Liver (tissue), 9 donors: ENCODE measurements around the gene TIPIN. TPM values are rescaled to one million over a fixed set of nuclear protein-coding genes. Genes with fewer than 3 reads are reported as not detected.
"Not testable (repeated sequence)": the region's sequence is repeated elsewhere in the genome, so short reads cannot be mapped to it uniquely, and the experiment has no call there.

Source experiments
- DNase-seq: peaks from one replicate; pipeline ENCODE4 v3.0.0-alpha.2; 2017; ENCODE audit warnings: low spot score
- H3K27ac ChIP-seq, 2 donors: one replicate each; pipeline ENCODE4 v1.7.0; 2013; ENCODE audit warnings: inconsistent platforms in 2 of 2, low read length in 2 of 2, control low read depth in 1 of 2, low read depth in 1 of 2, mild to moderate bottlenecking in 1 of 2
- H3K27me3 ChIP-seq, 4 donors: one replicate each; pipeline versions ENCODE4 v1.6.1 to v1.7.0; 2013; ENCODE audit warnings: low read length in 3 of 4, inconsistent platforms in 1 of 4, mild to moderate bottlenecking in 1 of 4, moderate library complexity in 1 of 4; ENCODE audit not compliant: control insufficient read depth in 4 of 4, insufficient read depth in 4 of 4
- H3K36me3 ChIP-seq, 4 donors: one replicate each; pipeline versions ENCODE4 v1.6.1 to v1.7.0; 2013; ENCODE audit warnings: low read length in 3 of 4, mild to moderate bottlenecking in 3 of 4, low read depth in 1 of 4, moderate library complexity in 1 of 4; ENCODE audit not compliant: control insufficient read depth in 4 of 4, insufficient read depth in 3 of 4
- H3K4me1 ChIP-seq, 4 donors: one replicate each; pipeline versions ENCODE4 v1.6.1 to v1.7.0; 2013; ENCODE audit warnings: low read length in 3 of 4, mild to moderate bottlenecking in 3 of 4, moderate library complexity in 1 of 4; ENCODE audit not compliant: control insufficient read depth in 4 of 4, insufficient read depth in 4 of 4
- H3K4me3 ChIP-seq, 3 donors: one replicate each; pipeline versions ENCODE4 v1.6.1 to v1.7.0; 2013; ENCODE audit warnings: low read length in 3 of 3, control low read depth in 1 of 3, low read depth in 1 of 3, mild to moderate bottlenecking in 1 of 3
- H3K9ac ChIP-seq, 2 donors: one replicate each; pipeline ENCODE4 v1.7.0; 2013; ENCODE audit warnings: low read length in 2 of 2, mild to moderate bottlenecking in 2 of 2, moderate library complexity in 2 of 2, control low read depth in 1 of 2, low read depth in 1 of 2
- H3K9me3 ChIP-seq, 4 donors: one replicate each; pipeline versions ENCODE4 v1.6.1 to v1.7.0; 2013; ENCODE audit warnings: low read length in 3 of 4; ENCODE audit not compliant: control insufficient read depth in 4 of 4
- EGR1 ChIP-seq, 2 donors: IDR thresholded peaks; 2 replicates each; pipeline ENCODE4 v1.6.1; 2016 to 2018; ENCODE audit warnings: antibody characterized with exemption in 2 of 2, low read depth in 2 of 2
- FOXA1 ChIP-seq: IDR thresholded peaks from 2 replicates; pipeline ENCODE4 v1.6.1; 2016; ENCODE audit warnings: antibody characterized with exemption
- FOXA2 ChIP-seq: IDR thresholded peaks from 2 replicates; pipeline ENCODE4 v1.6.1; 2016; ENCODE audit warnings: antibody characterized with exemption
- GABPA ChIP-seq, 2 donors: IDR thresholded peaks in 1 of 2; conservative IDR thresholded peaks in 1 of 2; 2 replicates each; pipeline ENCODE4 v1.6.1; 2016; ENCODE audit warnings: antibody characterized with exemption in 2 of 2, mild to moderate bottlenecking in 1 of 2, moderate library complexity in 1 of 2
- HNF4A ChIP-seq, 2 donors: conservative IDR thresholded peaks; 2 replicates each; pipeline ENCODE4 v1.6.1; 2016; ENCODE audit warnings: antibody characterized with exemption in 2 of 2, mild to moderate bottlenecking in 2 of 2
- HNF4G ChIP-seq: IDR thresholded peaks from 2 replicates; pipeline ENCODE4 v1.6.1; 2016; ENCODE audit warnings: antibody characterized with exemption
- JUND ChIP-seq, 2 donors: IDR thresholded peaks; 2 replicates each; pipeline ENCODE4 v1.6.1; 2016; ENCODE audit warnings: antibody characterized with exemption in 2 of 2
- NR2F2 ChIP-seq: IDR thresholded peaks from 2 replicates; pipeline ENCODE4 v1.6.1; 2016; ENCODE audit warnings: antibody characterized with exemption
- RAD21 ChIP-seq, 2 donors: IDR thresholded peaks; 2 replicates each; pipeline ENCODE4 v1.6.1; 2016; ENCODE audit warnings: antibody characterized with exemption in 2 of 2, mild to moderate bottlenecking in 2 of 2
- RXRA ChIP-seq, 2 donors: IDR thresholded peaks; 2 replicates each; pipeline ENCODE4 v1.6.1; 2017 to 2018; ENCODE audit warnings: antibody characterized with exemption in 2 of 2, mild to moderate bottlenecking in 1 of 2
- SP1 ChIP-seq: IDR thresholded peaks from 2 replicates; pipeline ENCODE4 v1.6.1; 2018; ENCODE audit warnings: antibody characterized with exemption, mild to moderate bottlenecking
- TAF1 ChIP-seq: conservative IDR thresholded peaks from 2 replicates; pipeline ENCODE4 v1.6.1; 2016; ENCODE audit warnings: antibody characterized with exemption, mild to moderate bottlenecking
- YY1 ChIP-seq: IDR thresholded peaks from 2 replicates; pipeline ENCODE4 v1.6.1; 2016; ENCODE audit warnings: antibody characterized with exemption, mild to moderate bottlenecking
- WGBS: extraction: QIAGEN DNeasy Blood & Tissue Kit; methylation state at CpG from one replicate; pipeline ENCODE4 v1.1.7; 2013; 5-methylcytosine and 5-hydroxymethylcytosine counted together
- polyA plus RNA-seq, 2 donors: library from polyadenylated mRNA; stranded (reverse) in 1 of 2; unstranded in 1 of 2; fragments of 200-250 nt in 1 of 2; fragments of >200 nt in 1 of 2; fragmentation: Nextera tagmentation in 1 of 2; extraction: Ambion mirVana in 1 of 2; gene quantifications; one replicate each; pipeline versions ENCODE4 v1.2.1 to v1.2.3, GENCODE V29; 2013 to 2015
- total RNA-seq, 2 donors: library from RNA; depleted of rRNA; stranded (reverse); fragments of >200 nt; gene quantifications; one replicate each; pipeline ENCODE4 v1.2.3, GENCODE V29; 2014
- TF ChIP-seq, protein P1 (sequence below): fragments of 150-350 bp; IDR thresholded peaks from 2 replicates; pipeline ENCODE4 v1.5.1; 2017; ENCODE audit warnings: improper control_type of control experiment, low read depth, low read length; ENCODE audit not compliant: missing input control
- TF ChIP-seq, protein P2 (sequence below): IDR thresholded peaks from 2 replicates; pipeline ENCODE4 v1.6.1; 2016; ENCODE audit warnings: antibody characterized with exemption, mild to moderate bottlenecking
- TF ChIP-seq, protein P3 (sequence below): IDR thresholded peaks from 2 replicates; pipeline ENCODE4 v1.6.1; 2016; ENCODE audit warnings: antibody characterized with exemption
- TF ChIP-seq, protein P4 (sequence below): IDR thresholded peaks from 2 replicates; pipeline ENCODE4 v1.6.1; 2016; ENCODE audit warnings: antibody characterized with exemption
- TF ChIP-seq, protein P5 (sequence below): IDR thresholded peaks from 2 replicates; pipeline ENCODE4 v1.6.1; 2016; ENCODE audit warnings: antibody characterized with exemption
- donor health status: healthy.
- donor health status: healthy.
- donor health status: healthy.
- donor health status: healthy.
- donor health status: healthy.

The TIPIN gene
- total and polyA plus RNA-seq, 4 donors, result 2.2 to 5.9 (median 2.6) TPM

DNA sequence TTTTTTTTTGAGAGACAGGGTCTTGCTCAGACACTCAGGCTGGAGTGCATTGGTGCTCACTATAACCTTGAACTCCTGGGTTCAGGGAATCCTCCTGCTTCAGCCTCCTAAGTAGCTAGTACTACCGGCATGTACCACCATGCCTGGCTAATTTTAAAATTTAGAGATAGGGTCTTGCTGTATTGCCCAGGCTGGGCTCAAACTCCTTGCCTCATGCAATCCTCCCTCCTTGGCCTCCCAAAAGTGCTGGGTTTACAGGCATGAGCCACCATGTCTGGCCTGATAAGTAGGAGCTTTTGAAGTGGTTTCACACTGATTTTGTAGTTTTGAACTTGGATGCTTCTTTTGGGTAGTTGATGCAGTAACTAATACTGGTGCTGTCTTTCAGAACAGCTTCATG, 38.0 kb upstream of the TIPIN start:
- Histone ChIP-seq H3K27me3 (no peaks in the 10 kb centered on the region), H3K27ac (no peak overlapping the region), H3K4me1 (peaks cover 0 to 14% (median 4%) of the 10 kb centered on the region in 4 donors), H3K4me3 (no peak overlapping the region), H3K9me3 (no peaks in the 10 kb centered on the region), H3K36me3 (peaks cover 0 to 6% (median 2%) of the 10 kb centered on the region in 4 donors), H3K9ac (no peak overlapping the region)
- DNase-seq, result no peak
- TF ChIP-seq HNF4A (conservative IDR thresholded peaks at IDR 0.05), result no peak
- WGBS, result 98% methylated on average over 1 of the region's 1 CpG

DNA sequence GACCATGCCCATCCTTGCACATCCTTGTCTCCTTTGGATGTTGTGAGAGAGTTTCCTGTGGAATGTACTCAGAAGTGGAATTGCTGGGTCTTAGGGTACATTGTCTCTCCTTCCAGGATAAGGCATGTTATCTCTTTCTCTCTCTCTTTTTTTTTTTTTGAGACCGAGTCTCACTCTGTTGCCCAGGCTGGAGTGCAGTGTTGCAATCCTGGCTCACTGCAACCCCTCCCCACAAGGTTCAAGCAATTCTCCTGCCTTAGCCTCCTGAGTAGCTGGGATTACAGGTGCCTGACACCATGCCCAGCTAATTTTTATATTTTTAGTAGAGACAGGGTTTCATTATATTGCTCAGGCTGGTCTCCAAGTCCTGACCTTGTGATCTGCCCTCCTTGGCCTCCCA, 36.6 kb upstream of the TIPIN start:
- DNase-seq, H3K9me3 ChIP-seq, H3K4me3 ChIP-seq, H3K36me3 ChIP-seq, H3K9ac ChIP-seq, H3K27ac ChIP-seq, H3K27me3 ChIP-seq: not testable (repeated sequence)
- peaks cover 5 to 20% (median 12%) of the 10 kb centered on the region in 4 donors for H3K4me1 ChIP-seq
- 83% methylated on average over 1 of the region's 1 CpG for WGBS

DNA sequence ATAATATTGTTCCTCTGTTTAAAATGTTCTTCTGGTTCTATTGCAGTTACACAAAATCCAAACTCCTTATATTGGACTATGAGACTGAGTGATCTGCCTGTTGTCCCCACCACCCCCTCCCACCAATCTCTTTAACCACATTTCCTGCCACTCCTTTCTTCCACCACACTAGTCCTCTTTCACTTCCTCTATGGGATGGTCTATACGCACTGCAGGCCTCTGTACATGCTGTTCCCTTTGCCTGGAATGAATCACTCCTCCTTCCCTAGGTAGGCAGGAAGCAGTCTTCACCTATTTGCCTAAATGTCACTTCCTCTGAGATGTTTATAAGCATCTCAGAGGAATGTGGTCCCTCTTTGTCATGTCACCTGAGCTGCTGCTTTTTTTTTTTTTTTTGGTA, 34.2 kb upstream of the TIPIN start:
- Histone ChIP-seq H3K9ac (no peak overlapping the region), H3K27me3 (no peaks in the 10 kb centered on the region), H3K4me1 (peaks cover 10 to 28% (median 16%) of the 10 kb centered on the region in 4 donors), H3K27ac (no peak overlapping the region), H3K4me3 (no peak overlapping the region), H3K9me3 (no peaks in the 10 kb centered on the region), H3K36me3 (peaks cover 0 to 3% (median under 1%) of the 10 kb centered on the region in 4 donors)
- WGBS, result 67% methylated on average over 1 of the region's 1 CpG
- no peak for DNase-seq
- TF ChIP-seq TAF1, result no peak
- TF ChIP-seq, protein P1, sequence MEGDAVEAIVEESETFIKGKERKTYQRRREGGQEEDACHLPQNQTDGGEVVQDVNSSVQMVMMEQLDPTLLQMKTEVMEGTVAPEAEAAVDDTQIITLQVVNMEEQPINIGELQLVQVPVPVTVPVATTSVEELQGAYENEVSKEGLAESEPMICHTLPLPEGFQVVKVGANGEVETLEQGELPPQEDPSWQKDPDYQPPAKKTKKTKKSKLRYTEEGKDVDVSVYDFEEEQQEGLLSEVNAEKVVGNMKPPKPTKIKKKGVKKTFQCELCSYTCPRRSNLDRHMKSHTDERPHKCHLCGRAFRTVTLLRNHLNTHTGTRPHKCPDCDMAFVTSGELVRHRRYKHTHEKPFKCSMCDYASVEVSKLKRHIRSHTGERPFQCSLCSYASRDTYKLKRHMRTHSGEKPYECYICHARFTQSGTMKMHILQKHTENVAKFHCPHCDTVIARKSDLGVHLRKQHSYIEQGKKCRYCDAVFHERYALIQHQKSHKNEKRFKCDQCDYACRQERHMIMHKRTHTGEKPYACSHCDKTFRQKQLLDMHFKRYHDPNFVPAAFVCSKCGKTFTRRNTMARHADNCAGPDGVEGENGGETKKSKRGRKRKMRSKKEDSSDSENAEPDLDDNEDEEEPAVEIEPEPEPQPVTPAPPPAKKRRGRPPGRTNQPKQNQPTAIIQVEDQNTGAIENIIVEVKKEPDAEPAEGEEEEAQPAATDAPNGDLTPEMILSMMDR, result no peak
- no peak for TF ChIP-seq FOXA2
- no peak for TF ChIP-seq FOXA1
- TF ChIP-seq SP1, result no peak
- TF ChIP-seq JUND (IDR thresholded peaks at IDR 0.05), result no peak
- TF ChIP-seq, protein P2, sequence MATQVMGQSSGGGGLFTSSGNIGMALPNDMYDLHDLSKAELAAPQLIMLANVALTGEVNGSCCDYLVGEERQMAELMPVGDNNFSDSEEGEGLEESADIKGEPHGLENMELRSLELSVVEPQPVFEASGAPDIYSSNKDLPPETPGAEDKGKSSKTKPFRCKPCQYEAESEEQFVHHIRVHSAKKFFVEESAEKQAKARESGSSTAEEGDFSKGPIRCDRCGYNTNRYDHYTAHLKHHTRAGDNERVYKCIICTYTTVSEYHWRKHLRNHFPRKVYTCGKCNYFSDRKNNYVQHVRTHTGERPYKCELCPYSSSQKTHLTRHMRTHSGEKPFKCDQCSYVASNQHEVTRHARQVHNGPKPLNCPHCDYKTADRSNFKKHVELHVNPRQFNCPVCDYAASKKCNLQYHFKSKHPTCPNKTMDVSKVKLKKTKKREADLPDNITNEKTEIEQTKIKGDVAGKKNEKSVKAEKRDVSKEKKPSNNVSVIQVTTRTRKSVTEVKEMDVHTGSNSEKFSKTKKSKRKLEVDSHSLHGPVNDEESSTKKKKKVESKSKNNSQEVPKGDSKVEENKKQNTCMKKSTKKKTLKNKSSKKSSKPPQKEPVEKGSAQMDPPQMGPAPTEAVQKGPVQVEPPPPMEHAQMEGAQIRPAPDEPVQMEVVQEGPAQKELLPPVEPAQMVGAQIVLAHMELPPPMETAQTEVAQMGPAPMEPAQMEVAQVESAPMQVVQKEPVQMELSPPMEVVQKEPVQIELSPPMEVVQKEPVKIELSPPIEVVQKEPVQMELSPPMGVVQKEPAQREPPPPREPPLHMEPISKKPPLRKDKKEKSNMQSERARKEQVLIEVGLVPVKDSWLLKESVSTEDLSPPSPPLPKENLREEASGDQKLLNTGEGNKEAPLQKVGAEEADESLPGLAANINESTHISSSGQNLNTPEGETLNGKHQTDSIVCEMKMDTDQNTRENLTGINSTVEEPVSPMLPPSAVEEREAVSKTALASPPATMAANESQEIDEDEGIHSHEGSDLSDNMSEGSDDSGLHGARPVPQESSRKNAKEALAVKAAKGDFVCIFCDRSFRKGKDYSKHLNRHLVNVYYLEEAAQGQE, result no peak
- no peak for TF ChIP-seq RAD21 (IDR thresholded peaks at IDR 0.05)
- TF ChIP-seq, protein P3, sequence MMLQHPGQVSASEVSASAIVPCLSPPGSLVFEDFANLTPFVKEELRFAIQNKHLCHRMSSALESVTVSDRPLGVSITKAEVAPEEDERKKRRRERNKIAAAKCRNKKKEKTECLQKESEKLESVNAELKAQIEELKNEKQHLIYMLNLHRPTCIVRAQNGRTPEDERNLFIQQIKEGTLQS, result no peak
- no peak for TF ChIP-seq RXRA (IDR thresholded peaks at IDR 0.05)
- TF ChIP-seq EGR1 (IDR thresholded peaks at IDR 0.05; ENCODE audit: low read depth in 2 of 2), result no peak
- TF ChIP-seq YY1, result no peak
- TF ChIP-seq NR2F2, result no peak
- TF ChIP-seq GABPA (IDR thresholded peaks at IDR 0.05 in 1 of 2, conservative IDR thresholded peaks at IDR 0.05 in 1 of 2), result no peak
- TF ChIP-seq, protein P4, sequence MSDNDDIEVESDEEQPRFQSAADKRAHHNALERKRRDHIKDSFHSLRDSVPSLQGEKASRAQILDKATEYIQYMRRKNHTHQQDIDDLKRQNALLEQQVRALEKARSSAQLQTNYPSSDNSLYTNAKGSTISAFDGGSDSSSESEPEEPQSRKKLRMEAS, result no peak
- TF ChIP-seq HNF4G, result no peak
- no peak for TF ChIP-seq HNF4A (conservative IDR thresholded peaks at IDR 0.05)
- TF ChIP-seq, protein P5, sequence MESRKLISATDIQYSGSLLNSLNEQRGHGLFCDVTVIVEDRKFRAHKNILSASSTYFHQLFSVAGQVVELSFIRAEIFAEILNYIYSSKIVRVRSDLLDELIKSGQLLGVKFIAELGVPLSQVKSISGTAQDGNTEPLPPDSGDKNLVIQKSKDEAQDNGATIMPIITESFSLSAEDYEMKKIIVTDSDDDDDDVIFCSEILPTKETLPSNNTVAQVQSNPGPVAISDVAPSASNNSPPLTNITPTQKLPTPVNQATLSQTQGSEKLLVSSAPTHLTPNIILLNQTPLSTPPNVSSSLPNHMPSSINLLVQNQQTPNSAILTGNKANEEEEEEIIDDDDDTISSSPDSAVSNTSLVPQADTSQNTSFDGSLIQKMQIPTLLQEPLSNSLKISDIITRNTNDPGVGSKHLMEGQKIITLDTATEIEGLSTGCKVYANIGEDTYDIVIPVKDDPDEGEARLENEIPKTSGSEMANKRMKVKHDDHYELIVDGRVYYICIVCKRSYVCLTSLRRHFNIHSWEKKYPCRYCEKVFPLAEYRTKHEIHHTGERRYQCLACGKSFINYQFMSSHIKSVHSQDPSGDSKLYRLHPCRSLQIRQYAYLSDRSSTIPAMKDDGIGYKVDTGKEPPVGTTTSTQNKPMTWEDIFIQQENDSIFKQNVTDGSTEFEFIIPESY, result no peak
